GM12875 (cell line): ENCODE data around the gene ZIC1.

ENCODE experiments used
- H3K4me3 ChIP-seq: one replicate; pipeline ENCODE4 v1.5.1; 2011; ENCODE audit warnings: low read depth, low read length, control low read depth
- TF ChIP-seq, protein P1 (sequence below): IDR thresholded peaks from 2 replicates; pipeline ENCODE4 v1.5.1; 2011; ENCODE audit warnings: low read depth, mild to moderate bottlenecking, control low read depth, inconsistent platforms, low read length, moderate library complexity, borderline replicate concordance; ENCODE audit not compliant: insufficient read depth

ZIC1 gene

DNA sequence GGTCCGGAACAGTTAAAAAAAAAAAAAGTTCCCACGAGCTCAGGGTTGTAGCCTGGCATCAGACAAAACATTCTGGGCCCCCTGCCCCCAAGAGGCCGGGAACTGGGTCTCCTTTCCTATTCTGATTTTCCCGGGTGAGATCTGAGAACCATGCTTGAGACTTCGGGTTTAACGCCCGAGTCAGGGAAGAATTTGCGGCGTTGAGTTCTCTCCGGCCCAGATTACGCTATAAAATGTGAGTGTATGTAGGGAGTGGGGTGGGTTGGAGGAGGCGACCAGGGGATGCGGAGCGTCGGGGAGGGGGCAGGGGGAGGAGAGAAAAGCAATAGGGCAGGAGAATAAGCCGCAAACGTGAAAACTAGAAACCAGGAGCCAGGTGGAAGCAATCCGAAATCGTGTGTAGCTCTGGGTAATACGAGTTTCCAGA, 2.7 kb downstream of the ZIC1 start:
- TF ChIP-seq, protein P1, sequence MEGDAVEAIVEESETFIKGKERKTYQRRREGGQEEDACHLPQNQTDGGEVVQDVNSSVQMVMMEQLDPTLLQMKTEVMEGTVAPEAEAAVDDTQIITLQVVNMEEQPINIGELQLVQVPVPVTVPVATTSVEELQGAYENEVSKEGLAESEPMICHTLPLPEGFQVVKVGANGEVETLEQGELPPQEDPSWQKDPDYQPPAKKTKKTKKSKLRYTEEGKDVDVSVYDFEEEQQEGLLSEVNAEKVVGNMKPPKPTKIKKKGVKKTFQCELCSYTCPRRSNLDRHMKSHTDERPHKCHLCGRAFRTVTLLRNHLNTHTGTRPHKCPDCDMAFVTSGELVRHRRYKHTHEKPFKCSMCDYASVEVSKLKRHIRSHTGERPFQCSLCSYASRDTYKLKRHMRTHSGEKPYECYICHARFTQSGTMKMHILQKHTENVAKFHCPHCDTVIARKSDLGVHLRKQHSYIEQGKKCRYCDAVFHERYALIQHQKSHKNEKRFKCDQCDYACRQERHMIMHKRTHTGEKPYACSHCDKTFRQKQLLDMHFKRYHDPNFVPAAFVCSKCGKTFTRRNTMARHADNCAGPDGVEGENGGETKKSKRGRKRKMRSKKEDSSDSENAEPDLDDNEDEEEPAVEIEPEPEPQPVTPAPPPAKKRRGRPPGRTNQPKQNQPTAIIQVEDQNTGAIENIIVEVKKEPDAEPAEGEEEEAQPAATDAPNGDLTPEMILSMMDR, result no peak
- H3K4me3 ChIP-seq, result no peak overlapping the region

DNA sequence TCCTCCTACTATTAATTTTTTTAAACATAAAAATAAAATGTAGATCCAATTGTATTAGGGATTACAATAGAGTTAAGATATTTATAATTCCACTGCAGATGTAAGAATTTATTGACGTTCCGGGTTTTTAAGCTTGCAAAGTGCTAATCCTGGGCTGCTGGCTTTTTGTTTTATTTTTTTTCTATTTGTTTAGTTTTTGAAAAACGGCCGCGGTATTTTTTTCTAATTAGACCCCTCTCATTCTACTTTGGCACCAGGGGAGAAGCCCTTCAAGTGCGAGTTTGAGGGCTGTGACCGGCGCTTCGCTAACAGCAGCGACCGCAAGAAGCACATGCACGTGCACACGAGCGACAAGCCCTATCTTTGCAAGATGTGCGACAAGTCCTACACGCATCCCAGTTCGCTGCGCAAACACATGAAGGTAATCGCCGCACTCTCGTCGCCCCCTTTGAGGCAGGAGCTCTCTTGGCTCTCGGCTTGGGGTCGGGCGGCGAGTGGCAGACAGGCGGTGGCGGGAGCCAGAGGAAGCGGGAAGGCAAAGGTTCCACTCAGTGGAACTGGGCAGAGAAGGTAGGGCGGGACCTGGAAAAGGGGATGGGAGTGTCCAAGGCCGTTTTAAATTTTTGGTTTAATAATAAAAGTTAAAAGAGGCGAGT, 3.2 kb downstream of the ZIC1 start:
- no peak overlapping the region for H3K4me3 ChIP-seq
- TF ChIP-seq, protein P1, result no peak

DNA sequence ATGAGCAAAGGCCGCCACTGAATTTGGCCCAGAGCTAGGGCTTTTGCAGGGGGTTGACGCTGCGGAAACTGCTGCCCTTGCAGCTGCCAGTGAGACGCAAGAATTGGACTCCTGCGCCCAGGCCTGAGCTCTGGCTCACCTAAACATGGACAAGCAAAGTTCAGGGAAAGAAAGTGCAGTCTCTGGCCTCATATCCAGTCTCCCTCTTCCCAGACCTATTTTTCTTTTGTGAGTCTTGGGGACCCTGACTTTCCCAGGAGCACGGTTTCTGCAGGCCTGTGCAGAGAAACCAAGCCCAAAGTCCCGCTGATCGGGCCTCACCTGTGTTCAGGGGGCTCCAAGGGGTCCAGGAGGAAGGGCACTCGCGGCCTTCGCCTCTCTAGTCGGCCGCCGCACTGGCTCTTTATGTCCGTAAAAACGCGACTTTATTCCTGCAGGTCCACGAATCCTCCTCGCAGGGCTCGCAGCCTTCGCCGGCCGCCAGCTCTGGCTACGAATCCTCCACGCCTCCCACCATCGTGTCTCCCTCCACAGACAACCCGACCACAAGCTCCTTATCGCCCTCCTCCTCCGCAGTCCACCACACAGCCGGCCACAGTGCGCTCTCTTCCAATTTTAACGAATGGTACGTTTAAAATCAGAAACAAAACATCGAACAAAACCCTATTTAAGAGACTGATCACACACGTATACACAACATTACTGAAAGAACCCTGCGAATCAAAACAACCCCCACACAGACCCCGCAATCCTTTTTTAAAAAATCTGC, 3.9 kb downstream of the ZIC1 start:
- no peak overlapping the region for H3K4me3 ChIP-seq
- TF ChIP-seq, protein P1, result no peak

DNA sequence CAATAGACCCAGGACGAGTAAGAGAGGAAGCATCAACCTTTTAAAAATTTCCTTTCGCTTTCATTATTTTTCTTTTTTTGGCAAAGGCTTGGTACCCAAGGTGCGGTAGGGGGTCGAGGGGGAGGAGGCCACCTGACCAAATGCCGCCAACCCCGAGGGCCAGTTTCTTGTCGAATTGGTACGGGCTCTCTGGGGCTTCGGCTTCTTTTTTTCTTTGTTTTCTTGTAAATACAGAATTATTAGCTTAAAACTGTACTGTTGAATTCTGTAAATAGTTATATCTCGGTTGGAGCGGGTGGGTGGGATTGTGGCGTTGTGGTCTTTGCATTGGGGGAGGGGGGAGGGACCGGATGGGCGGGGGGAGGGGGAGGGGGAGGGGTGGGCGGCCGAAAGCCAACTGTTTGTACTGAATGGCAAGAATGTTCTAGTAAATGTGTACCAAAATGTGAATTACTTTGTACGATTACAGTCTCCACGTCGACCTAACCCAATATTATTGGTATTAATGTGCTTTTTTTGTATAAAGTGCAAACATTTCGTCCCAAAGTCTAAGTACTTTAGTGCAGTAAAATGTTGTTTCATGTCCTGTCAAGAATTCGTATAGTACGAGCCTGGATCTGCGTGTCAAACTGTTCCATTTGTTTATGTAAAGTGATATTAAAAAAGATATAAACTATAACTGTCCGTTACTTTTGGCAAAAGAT, 4.7 kb downstream of the ZIC1 start:
- TF ChIP-seq, protein P1, result no peak
- no peak overlapping the region for H3K4me3 ChIP-seq

DNA sequence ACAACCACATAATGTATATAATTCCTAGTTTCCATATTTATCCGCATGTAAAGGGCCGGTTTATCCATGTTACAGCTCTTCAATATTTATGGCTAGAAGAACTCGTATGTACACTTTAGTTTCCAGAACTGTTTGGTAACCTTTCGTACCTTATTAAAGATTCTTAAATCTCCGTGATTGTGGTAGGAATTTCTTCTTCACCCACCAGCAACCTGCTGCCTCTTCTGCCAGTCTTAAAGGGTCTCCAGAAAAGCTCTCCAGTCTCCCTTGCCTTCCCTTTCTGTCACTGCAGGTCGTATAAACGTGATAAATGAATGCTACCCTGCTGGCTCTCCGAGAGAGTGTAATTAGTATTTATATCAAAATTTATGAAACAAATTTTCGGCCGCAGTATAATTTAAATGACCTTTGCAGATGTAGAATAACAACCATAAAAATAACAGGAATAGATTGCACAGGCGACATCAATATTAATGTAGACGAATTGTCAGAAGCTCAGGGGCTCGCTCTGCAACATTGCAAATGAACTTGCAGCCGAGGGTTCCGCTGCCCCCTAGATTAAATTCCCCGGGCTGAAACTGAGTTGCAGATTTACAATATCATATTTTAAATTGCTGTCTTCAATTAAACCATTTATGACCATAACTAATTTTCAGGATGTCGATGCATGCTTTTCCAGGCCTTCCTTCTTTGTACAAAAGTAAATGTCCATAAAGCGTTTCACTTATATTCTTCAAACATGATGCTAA, 5.4 kb downstream of the ZIC1 start:
- H3K4me3 ChIP-seq, result no peak overlapping the region
- TF ChIP-seq, protein P1, result no peak

DNA sequence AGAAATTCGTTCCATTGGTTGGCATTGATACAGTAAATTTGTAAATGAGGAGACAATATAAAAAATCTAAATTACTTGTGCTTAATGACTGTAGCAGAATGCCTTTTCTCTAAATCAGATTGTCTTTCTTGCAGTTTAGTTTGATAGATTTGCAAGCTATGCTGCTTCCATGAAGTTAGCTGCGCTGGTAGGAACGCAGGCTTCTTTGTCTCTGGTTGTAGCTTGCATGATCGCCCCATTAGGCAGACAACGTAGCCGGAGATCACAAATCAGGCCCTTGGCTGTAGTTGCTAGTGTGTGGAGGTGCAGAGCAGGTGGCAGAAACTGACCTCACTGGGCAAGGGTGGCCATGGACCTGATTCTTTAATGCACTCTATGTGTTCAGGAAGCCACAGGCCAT, 6.1 kb downstream of the ZIC1 start:
- TF ChIP-seq, protein P1, result no peak
- H3K4me3 ChIP-seq, result no peak overlapping the region
